K562 (cell line): ENCODE measurements around the gene VWDE. TPM values are rescaled to one million over a fixed set of nuclear protein-coding genes. Genes with fewer than 3 reads are reported as not detected.

Source experiments
- ADNP ChIP-seq: fragments of 200-800 bp; sonication (Bioruptor generic); IDR thresholded peaks from 2 replicates; pipeline ENCODE4 v1.6.1; 2016; ENCODE audit warnings: missing genetic modification characterization, missing compliant biosample characterization
- CHD4 ChIP-seq: fragments of 200-600 bp; sonication (generic); IDR thresholded peaks from 3 replicates; pipeline ENCODE4 v1.6.1; 2012; ENCODE audit warnings: low read depth, mild to moderate bottlenecking, mixed read lengths, low read length, inconsistent platforms; ENCODE audit not compliant: insufficient read depth, insufficient replicate concordance, poor library complexity, severe bottlenecking
- CTBP1 ChIP-seq: fragments of 450-650 bp; IDR thresholded peaks from 2 replicates; pipeline ENCODE4 v1.6.1; 2016; ENCODE audit warnings: borderline replicate concordance
- FOXJ3 ChIP-seq: sonication (generic); formaldehyde crosslinking; IDR thresholded peaks from 2 replicates; pipeline ENCODE4 v1.4.0; 2020; ENCODE audit warnings: mild to moderate bottlenecking, missing genetic modification reagents
- MAFK ChIP-seq: IDR thresholded peaks from 2 replicates; pipeline ENCODE4 v1.6.1; 2011; ENCODE audit warnings: low read length, improper control_type of control experiment
- RHOXF2B ChIP-seq: fragments of 250-450 bp; sonication (Bioruptor Pico); conservative IDR thresholded peaks from 2 replicates; pipeline ENCODE4 v1.5.1; 2021
- ZSCAN32 ChIP-seq: fragments of 450-650 bp; formaldehyde crosslinking; IDR thresholded peaks from 2 replicates; pipeline ENCODE4 v1.4.0; 2020; ENCODE audit warnings: mild to moderate bottlenecking, moderate library complexity
- polyA plus RNA-seq, 8 experiments: library from polyadenylated mRNA; depleted of rRNA in 4 of 8; stranded (reverse) in 5 of 8; unstranded in 3 of 8; fragments of >200 nt; fragmentation: Nextera tagmentation in 2 of 8; fragmentation: Illumina TruSeq in 1 of 8; extraction: Ambion mirVana in 2 of 8; extraction: Trizol in 1 of 8; gene quantifications; 2 replicates each; pipeline versions ENCODE4 v1.2.1 to v1.2.3, GENCODE V29; 2011 to 2014; ENCODE audit warnings: inconsistent platforms in 1 of 8, missing spikeins in 1 of 8
- total RNA-seq, 7 experiments: library from RNA; depleted of rRNA in 6 of 7; stranded (reverse); fragments of >200 nt in 6 of 7; fragmentation: Illumina TruSeq in 2 of 7; extraction: Trizol in 2 of 7; gene quantifications; 2 replicates each; pipeline versions ENCODE4 v1.2.1 to v1.2.3, GENCODE V29; 2011 to 2021; ENCODE audit warnings: low replicate concordance in 1 of 7
- TF ChIP-seq, protein P1 (sequence below): fragments of 250-450 bp; sonication (Bioruptor Pico); IDR thresholded peaks from 2 replicates; pipeline ENCODE4 v1.4.0; 2020; ENCODE audit warnings: mild to moderate bottlenecking, moderate library complexity
- TF ChIP-seq, protein P2 (sequence below): fragments of 450-650 bp; formaldehyde crosslinking; IDR thresholded peaks from 2 replicates; pipeline ENCODE4 v1.4.0; 2020; ENCODE audit warnings: mild to moderate bottlenecking, mixed read lengths

The VWDE gene
- total and polyA plus RNA-seq, 9 of the 15 experiments (the other 6 are each of a cell fraction or from before 2014, with no cell fraction given) = 40.6 to 162 (median 95.2) TPM

- no peak for TF ChIP-seq CHD4
- TF ChIP-seq CTBP1 = 0 out of 2 replicates have a peak, but pooled peaks have one; percentile 26
- no peak for TF ChIP-seq FOXJ3 (CRISPR knock-in tag)
- TF ChIP-seq, protein P1, sequence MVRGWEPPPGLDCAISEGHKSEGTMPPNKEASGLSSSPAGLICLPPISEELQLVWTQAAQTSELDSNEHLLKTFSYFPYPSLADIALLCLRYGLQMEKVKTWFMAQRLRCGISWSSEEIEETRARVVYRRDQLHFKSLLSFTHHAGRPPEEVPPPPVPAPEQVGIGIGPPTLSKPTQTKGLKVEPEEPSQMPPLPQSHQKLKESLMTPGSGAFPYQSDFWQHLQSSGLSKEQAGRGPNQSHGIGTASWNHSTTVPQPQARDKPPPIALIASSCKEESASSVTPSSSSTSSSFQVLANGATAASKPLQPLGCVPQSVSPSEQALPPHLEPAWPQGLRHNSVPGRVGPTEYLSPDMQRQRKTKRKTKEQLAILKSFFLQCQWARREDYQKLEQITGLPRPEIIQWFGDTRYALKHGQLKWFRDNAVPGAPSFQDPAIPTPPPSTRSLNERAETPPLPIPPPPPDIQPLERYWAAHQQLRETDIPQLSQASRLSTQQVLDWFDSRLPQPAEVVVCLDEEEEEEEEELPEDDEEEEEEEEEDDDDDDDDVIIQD (CRISPR knock-in tag) = no peak
- TF ChIP-seq MAFK = no peak
- no peak for TF ChIP-seq ZSCAN32 (CRISPR knock-in tag)
- no peak for TF ChIP-seq RHOXF2B (CRISPR knock-in tag)
- TF ChIP-seq, protein P2, sequence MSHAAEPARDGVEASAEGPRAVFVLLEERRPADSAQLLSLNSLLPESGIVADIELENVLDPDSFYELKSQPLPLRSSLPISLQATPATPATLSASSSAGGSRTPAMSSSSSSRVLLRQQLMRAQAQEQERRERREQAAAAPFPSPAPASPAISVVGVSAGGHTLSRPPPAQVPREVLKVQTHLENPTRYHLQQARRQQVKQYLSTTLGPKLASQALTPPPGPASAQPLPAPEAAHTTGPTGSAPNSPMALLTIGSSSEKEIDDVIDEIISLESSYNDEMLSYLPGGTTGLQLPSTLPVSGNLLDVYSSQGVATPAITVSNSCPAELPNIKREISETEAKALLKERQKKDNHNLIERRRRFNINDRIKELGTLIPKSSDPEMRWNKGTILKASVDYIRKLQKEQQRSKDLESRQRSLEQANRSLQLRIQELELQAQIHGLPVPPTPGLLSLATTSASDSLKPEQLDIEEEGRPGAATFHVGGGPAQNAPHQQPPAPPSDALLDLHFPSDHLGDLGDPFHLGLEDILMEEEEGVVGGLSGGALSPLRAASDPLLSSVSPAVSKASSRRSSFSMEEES = no peak
- TF ChIP-seq ADNP (tag) = no peak
- TF ChIP-seq, all 486 proteins: peak for 17
These were observed 17.3 kb downstream of the VWDE start (continued) for GRCh38 chr7:12386313-12386740.
